ENCODE measurements around the gene KIAA0930. TPM values are rescaled to one million over a fixed set of nuclear protein-coding genes. Genes with fewer than 3 reads are reported as not detected.
A peak's percentile ranks its signal among the peaks of the same experiment; 100 is the strongest.

The KIAA0930 gene
- polyA plus RNA-seq, 1 donor = 16.4 TPM

GRCh38 chr22:45216133-45217003 is 24.3 kb downstream of the KIAA0930 start:
- DNase-seq = no peak

DNA sequence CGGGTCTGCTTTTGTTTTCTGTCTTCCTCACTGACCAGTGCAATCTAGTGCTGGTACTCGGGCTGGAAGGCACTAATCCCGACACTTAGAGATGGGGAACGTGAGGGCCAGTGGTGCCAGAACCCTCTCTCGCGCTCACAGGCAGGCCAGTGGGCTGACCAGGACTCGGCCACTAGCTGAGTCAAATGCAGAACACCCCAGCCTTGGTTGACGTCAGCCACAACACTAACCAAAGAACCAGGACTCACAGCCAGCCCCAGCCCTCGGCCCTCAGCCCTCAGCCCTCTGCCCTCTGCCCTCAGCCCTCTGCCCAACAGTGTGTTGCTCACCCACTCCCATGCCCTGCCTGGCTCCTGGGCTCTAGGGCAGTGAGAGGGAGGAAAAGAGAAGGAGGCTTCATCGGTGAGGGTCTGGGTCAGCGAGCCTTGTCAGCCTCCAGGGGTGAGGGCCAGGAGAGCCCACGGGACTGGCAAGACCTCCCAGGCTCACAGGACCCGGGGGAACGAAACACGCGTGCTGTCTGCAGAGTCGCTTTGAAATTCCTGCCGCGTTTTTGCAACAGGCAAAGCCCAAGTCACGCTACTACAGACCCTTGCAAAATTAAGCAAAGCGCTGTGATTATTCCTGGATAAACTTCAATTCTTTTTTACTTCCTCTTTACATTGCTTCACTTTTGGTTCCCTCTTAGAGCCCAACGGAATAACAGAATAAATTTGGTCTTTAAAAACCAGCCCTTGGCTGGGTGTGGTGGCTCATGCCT is 27.5 kb downstream of the KIAA0930 start:
- no peak for DNase-seq

DNA sequence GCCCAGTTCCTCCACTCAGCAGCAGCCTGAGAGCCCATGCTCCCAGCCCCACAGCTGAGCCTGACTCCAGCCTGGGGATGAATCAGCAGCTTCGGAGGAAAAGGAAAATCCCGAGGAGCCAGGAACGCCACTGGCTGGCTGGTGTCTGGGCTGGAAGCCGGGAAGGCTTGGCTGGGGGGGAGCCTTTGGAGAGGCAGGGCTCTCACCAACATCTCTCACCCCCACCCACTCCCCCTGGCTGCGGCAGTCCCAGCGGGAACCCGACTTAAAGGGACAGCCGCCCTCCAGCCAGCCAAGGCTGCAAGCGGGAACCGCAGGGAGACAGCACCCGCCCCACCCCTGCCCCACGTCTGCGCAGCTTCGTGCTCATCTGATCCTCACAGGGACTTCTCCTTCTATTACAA is 28.4 kb downstream of the KIAA0930 start:
- peak; percentile 61 for DNase-seq

GRCh38 chr22:45211848-45212247 is 28.8 kb downstream of the KIAA0930 start:
- no peak for DNase-seq

GRCh38 chr22:45211435-45211834 is 29.3 kb downstream of the KIAA0930 start:
- no peak for DNase-seq

GRCh38 chr22:45210991-45211390 is 29.7 kb downstream of the KIAA0930 start:
- DNase-seq = peak; percentile 54

DNA sequence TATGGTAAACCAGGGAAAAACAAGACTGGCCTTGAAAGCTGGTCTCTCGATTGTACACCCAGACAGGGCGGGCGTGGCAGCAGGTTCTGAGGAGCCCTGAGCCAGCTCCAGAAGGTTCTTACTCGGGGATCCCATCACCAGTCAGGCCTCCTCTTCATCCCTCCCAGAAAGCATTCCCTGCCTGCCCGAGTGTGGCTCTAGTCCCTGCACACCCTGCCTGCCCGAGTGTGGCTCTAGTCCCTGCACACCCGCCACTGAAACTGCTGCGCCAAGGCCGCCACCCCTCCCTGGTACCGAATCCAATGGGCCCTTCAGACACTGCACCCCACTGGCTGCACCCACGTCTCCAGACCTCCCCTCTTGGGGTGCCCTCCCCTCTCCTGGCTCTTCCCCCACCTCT is 30.1 kb downstream of the KIAA0930 start:
- DNase-seq = no peak

- no peak for DNase-seq
These were observed 30.5 kb downstream of the KIAA0930 start for GRCh38 chr22:45210174-45210573.

DNA sequence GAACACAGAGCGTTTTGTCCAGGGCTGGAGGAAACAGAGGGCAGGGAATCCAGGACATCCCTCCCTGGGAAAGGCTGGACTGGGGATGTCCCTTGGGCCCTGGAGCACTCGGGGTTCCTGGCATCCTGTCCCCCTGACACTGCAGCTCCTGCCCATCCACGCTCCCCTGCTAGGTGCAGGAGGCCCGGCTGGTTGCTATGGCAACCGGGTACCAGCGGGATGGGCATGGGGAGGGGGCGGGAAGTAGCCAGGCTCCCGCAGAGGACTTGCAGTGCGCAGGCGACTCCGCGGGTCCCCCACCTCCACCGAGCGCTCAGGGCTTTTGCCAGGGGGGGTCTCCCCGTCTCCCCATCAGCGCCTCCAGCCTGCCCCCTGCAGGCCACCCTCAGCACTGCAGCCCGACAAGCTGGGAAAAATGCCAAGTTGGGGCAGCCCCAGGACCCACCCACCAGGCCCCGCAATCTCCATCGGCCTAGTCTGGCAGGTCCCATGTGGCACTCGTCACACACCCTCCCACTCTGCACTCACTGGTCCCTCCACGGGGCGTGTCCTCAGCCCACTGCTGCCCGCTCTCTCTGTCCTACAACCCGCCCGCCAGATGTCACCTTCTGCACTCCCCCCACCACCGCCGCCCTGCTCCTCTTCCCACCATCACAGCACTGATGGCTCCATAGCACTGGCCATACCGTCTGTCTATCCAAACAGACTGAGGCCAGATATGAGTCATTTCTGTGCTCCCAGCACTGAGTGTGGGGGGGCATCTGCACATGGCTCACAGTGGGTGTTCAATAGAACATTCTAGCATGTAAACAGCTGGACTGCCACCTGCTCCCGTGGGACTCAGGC is 31.5 kb downstream of the KIAA0930 start:
- no peak for DNase-seq

DNA sequence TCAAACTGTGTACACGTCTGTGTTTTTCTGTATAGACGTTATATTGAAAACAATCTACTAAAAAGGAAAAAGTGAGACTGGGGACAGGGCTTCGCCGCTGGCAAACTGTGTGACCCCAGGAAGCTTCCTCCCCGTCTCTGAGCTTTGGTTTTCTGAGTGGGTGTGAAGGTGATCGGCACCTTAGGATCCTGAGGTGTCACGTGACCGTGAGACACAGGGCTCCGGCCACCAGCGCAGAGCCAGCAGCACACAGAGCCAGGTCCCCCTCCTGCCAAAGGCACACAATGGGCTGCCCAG is 32.0 kb downstream of the KIAA0930 start:
- DNase-seq = no peak

GRCh38 chr22:45207981-45208664 is 32.6 kb downstream of the KIAA0930 start:
- DNase-seq = no peak

DNA sequence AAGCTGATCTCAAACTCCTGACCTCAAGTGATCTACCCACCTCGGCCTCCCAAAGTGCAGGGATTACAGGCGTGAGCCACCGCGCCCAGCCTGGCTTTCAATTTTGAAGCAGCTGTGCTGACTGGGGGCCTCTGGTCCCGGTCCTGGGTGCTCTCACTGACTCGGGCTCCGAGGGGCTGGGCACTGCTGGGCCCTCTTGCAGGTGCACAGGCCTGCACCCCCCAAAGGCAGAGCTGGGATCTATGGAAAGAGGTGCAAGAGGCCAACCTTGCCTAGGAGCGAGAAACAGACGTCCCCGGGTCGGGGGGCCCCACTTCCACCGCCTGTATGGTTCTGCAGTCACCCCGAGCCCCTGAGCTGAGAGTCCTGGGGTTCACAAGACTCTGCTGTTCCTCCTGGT is 33.2 kb downstream of the KIAA0930 start:
- no peak for DNase-seq

GRCh38 chr22:45206233-45206632 is 34.5 kb downstream of the KIAA0930 start:
- DNase-seq = no peak

DNA sequence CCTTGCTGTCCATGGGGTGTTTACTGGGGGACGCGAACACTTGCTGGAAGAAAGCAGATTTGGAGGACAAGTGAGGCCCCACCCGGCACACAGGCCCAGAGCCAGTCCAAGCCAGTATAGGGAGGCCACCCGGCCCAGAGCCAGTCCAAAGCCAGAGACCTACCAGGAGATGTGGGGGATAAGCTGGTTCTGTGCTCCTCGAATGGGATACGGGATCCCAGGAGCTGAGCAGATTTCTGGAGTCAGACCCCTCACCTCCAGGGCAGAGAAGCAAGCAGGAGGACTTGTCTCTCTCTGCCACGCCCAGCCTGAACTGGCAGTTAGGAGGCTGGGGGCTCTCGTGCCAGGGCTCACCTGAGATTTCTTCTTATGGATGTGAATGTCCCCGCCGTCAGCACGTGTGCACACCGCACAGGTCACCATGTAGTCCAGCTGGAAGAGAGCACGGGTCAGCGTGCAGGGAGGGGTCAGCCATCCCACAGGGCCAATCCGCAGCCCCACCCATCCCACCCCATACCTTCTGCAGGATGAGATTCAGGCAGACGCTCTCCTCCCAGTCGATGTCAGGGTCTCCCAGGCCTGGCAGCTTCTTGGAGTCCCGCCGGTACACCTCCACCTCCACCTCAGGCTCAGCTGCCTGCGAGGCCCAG is 35.3 kb downstream of the KIAA0930 start:
- no peak for DNase-seq

DNA sequence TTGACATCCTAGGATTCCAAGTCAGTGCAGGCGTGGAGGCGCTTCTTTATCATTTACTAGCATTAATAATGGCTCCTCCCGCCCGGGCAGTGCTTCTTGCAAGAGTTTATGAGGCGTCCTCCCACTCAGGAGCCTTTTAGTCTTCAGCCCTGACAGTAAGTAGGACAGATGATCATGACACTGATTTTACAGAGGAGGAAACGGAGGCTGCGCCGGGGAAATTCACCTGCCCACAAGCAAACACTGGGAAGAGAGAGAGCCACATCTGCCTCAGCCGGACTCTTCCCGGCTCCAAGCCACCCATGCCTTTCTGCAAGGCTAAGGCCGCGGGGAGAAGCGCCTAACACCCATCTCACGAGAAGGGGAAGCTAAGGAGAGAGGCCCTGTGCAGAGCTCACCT is 35.9 kb downstream of the KIAA0930 start:
- no peak for DNase-seq

DNA sequence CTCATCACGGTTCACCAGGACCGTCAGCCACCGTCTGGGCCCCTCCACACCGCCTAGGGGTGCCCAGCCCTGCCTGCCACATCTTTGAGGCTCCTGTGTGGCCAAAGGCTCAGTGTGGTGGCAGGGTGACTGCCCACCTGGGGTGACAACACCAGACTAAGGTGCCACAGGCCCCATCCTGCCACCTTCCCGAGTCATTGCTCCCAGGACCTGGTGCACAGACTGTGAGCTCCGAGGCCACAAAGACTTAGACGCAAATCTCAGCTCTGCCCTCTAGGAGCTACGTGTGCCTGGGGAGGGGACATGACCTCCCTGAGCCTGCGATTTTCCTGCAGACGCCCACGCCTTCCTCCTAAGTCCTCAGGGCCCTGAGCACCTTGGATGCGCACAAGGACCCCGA is 36.5 kb downstream of the KIAA0930 start:
- DNase-seq = no peak

GRCh38 chr22:45203150-45203951 is 37.3 kb downstream of the KIAA0930 start:
- no peak for DNase-seq

DNA sequence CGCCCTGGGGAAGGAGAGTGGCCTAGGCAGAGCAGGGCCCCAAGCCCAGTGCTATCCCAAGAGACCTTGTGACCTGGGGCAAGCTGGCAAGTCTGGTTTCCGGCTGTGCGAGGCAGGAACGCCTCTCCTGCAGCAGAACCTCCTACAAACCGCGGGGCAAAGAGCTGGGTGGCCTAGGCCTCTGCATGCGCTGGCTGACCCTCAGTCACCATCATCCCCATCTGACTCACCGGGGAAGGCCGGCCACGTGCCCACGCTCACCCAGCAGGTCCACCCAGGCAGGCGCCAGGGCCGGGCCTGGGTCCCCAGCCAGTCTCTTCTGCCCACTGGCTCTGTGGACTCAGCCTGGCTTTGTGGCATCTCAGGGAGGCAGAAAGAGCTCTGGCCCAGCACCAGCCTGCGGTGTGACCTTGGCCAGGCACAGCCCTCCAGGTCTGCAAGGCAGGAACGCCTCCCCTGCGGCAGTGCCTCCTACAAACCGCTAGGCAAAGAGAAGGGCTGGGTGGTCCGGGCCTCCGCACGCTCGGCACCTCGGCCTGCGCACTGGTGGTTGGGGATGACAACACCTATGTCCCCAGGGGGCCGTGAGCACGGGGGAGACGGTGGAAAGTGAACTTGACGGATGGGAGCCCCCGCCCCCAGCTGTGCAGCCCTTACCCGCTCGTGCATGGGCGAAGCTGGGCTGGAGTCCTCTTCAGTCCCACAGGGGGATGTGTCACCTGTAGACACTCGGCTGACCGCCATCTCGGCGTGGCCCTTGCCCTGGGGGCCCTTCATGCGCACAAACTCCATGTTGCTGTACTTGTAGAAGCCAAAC is 38.2 kb downstream of the KIAA0930 start:
- no peak for DNase-seq

DNA sequence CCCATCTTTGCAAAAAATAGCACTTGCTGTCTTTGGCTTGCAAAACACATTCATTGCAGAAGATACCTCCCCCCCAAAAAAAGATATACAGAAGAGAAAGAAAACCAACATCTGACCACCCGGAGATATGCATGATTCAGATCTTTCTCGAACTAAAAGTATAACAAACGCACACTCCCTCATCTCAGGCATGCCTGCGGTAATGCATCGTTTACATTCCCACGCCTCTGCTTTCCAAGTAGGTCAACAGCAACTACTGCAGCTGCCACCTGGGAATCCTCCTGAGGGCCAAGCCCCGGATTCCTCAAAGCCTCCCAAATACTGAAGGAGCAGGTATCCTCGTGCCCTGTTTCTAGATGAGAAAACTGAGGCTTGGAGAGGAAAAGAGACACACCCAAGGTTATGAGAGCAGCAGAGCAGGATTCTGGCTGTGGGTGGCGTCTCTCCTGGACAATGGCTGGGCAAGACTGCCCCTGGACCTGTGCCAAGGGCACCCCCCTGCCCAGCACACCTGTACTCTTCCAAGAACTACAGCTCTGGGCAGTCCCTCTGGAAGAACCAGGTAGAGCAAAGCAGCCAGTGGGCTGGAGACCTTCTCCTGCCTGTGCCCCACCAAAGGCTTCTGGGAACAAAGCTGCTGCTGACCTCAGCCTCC is 38.9 kb downstream of the KIAA0930 start:
- no peak for DNase-seq

Data from hindlimb muscle (tissue), 1 donor.